Neural cell (in vitro differentiated cells): ENCODE measurements around the gene RGS14. TPM values are rescaled to one million over a fixed set of nuclear protein-coding genes. Genes with fewer than 3 reads are reported as not detected.

ENCODE experiments used
- H2AFZ ChIP-seq: fragments of 200-600, 300-800 bp; sonication (generic), shearing (Covaris generic); 2 replicates; pipeline ENCODE4 v1.6.0; 2014; ENCODE audit warnings: low read depth, mild to moderate bottlenecking, antibody characterized with exemption, low read length, moderate library complexity
- H3F3A ChIP-seq: fragments of 200-600 bp; shearing (Covaris generic); 2 replicates; pipeline ENCODE4 v1.6.1; 2016; ENCODE audit warnings: mild to moderate bottlenecking, moderate library complexity, mixed read lengths, antibody characterized with exemption, low read length; ENCODE audit not compliant: insufficient read depth, poor library complexity, severe bottlenecking
- H3K27ac ChIP-seq: fragments of 200-600, 300-800 bp; sonication (generic), shearing (Covaris generic); 2 replicates; pipeline ENCODE4 v1.5.1; 2014; ENCODE audit warnings: mild to moderate bottlenecking, low read length, moderate library complexity
- H3K27me3 ChIP-seq: fragments of 300-800, 200-600 bp; sonication (generic), shearing (Covaris generic); 2 replicates; pipeline ENCODE4 v1.6.0; 2014; ENCODE audit warnings: mild to moderate bottlenecking, low read depth, low read length, moderate library complexity; ENCODE audit not compliant: insufficient read depth
- H3K36me3 ChIP-seq: fragments of 300-800, 200-600 bp; sonication (generic), shearing (Covaris generic); 2 replicates; pipeline ENCODE4 v1.5.1; 2014; ENCODE audit warnings: mild to moderate bottlenecking, antibody characterized with exemption, low read length, moderate library complexity; ENCODE audit not compliant: insufficient read depth
- H3K4me2 ChIP-seq: fragments of 300-800, 200-600 bp; sonication (generic), shearing (Covaris generic); 2 replicates; pipeline ENCODE4 v1.6.0; 2014; ENCODE audit warnings: mild to moderate bottlenecking, low read length
- H3K4me3 ChIP-seq: fragments of 300-800, 200-600 bp; sonication (generic), shearing (Covaris generic); 2 replicates; pipeline ENCODE4 v1.5.1; 2014; ENCODE audit warnings: mild to moderate bottlenecking, low read length, moderate library complexity
- H3K79me2 ChIP-seq: fragments of 200-600 bp; shearing (Covaris generic); replicated peaks from 2 replicates; pipeline ENCODE4 v1.6.0; 2014; ENCODE audit warnings: mild to moderate bottlenecking, low read length, moderate library complexity; ENCODE audit not compliant: insufficient read depth
- H3K9ac ChIP-seq: fragments of 300-800, 200-600 bp; sonication (generic), shearing (Covaris generic); 2 replicates; pipeline ENCODE4 v1.6.1; 2016; ENCODE audit warnings: mild to moderate bottlenecking, low read length, mixed read lengths
- H3K9me2 ChIP-seq: fragments of 200-600 bp; shearing (Covaris generic); 2 replicates; pipeline ENCODE4 v1.6.1; 2016; ENCODE audit warnings: mild to moderate bottlenecking, low read length, mixed read lengths; ENCODE audit not compliant: insufficient read depth
- H3K9me3 ChIP-seq: fragments of 200-600, 300-800 bp; sonication (generic), shearing (Covaris generic); 2 replicates; pipeline ENCODE4 v1.6.1; 2016; ENCODE audit warnings: mild to moderate bottlenecking, mixed run types, low read length, moderate library complexity, mixed read lengths
- H4K20me1 ChIP-seq: fragments of 200-600 bp; shearing (Covaris generic); 2 replicates; pipeline ENCODE4 v1.6.1; 2016; ENCODE audit warnings: mild to moderate bottlenecking, mixed run types; ENCODE audit not compliant: insufficient read depth
- EP300 ChIP-seq: fragments of 450-650 bp; conservative IDR thresholded peaks from 2 replicates; pipeline ENCODE4 v1.6.1; 2014; ENCODE audit warnings: antibody characterized with exemption, mild to moderate bottlenecking, moderate library complexity; ENCODE audit not compliant: poor library complexity, severe bottlenecking
- EZH2 ChIP-seq: fragments of 200-600, 300-800 bp; shearing (Covaris generic), sonication (generic); IDR thresholded peaks from 2 replicates; pipeline ENCODE4 v1.6.1; 2014; ENCODE audit warnings: antibody characterized with exemption, low read length, borderline replicate concordance, mild to moderate bottlenecking; ENCODE audit not compliant: insufficient read depth, poor library complexity, severe bottlenecking
- MXI1 ChIP-seq: fragments of 450-650 bp; conservative IDR thresholded peaks from 2 replicates; pipeline ENCODE4 v1.6.1; 2014; ENCODE audit warnings: antibody characterized with exemption, mild to moderate bottlenecking; ENCODE audit not compliant: poor library complexity, severe bottlenecking
- POLR2AphosphoS5 ChIP-seq: IDR thresholded peaks from 2 replicates; pipeline ENCODE4 v1.6.1; 2012
- RAD21 ChIP-seq: fragments of 450-650 bp; conservative IDR thresholded peaks from 2 replicates; pipeline ENCODE4 v1.6.1; 2014; ENCODE audit warnings: antibody characterized with exemption, mild to moderate bottlenecking, moderate library complexity
- SMC3 ChIP-seq: fragments of 450-650 bp; conservative IDR thresholded peaks from 2 replicates; pipeline ENCODE4 v1.6.1; 2014; ENCODE audit warnings: antibody characterized with exemption, mild to moderate bottlenecking, moderate library complexity; ENCODE audit not compliant: poor library complexity
- TAF1 ChIP-seq: IDR thresholded peaks from 2 replicates; pipeline ENCODE4 v1.6.1; 2012; ENCODE audit warnings: low read depth
- polyA plus RNA-seq: library from polyadenylated mRNA; depleted of rRNA; stranded (reverse); fragments of >200 nt; gene quantifications from 2 replicates; pipeline ENCODE4 v1.2.3, GENCODE V29; 2014
- TF ChIP-seq, protein P1 (sequence below): IDR thresholded peaks from 2 replicates; pipeline ENCODE4 v1.6.1; 2012; ENCODE audit warnings: borderline replicate concordance
- TF ChIP-seq, protein P2 (sequence below): fragments of 450-650 bp; IDR thresholded peaks from 2 replicates; pipeline ENCODE4 v1.5.1; 2014; ENCODE audit warnings: antibody characterized with exemption, mild to moderate bottlenecking, moderate library complexity; ENCODE audit not compliant: poor library complexity, severe bottlenecking

The RGS14 gene
- polyA plus RNA-seq, 1 donor from 2014 or later: 32.3 TPM

DNA sequence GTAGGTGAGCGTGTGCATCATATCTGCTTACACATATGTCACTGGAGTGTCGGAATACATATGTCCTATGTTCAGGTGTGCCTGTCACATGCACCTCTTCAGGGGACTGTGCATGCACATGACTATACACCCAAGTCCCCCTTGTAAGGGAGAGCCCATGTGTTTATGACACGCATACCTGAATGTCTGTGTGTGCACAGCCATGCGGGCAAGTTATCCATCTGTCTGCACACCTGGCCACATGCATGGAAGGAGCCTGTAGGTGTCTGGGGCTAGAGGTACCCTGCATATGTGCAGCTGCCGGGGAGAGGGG lies 622 bp upstream of the RGS14 start:
- H3K4me3 ChIP-seq: no peak overlapping the region

GRCh38 chr5:177358370-177358819 lies 671 bp downstream of the RGS14 start:
- Histone ChIP-seq H3K9me3 (no peaks in the 10 kb centered on the region), H3K36me3 (no peaks in the 10 kb centered on the region), H3K27ac (no peak overlapping the region), H3K4me2 (no peak overlapping the region), H4K20me1 (no peaks in the 10 kb centered on the region), H3F3A (no peaks in the 10 kb centered on the region), H3K79me2 (no peaks in the 10 kb centered on the region), H3K27me3 (peaks cover 3% of the 10 kb centered on the region), H3K9ac (no peak overlapping the region), H2AFZ (no peak overlapping the region), H3K4me3 (no peak overlapping the region), H3K9me2 (no peaks in the 10 kb centered on the region)
- TF ChIP-seq MXI1: no peak

More for the DNA sequence above, 622 bp upstream of the RGS14 start:
- Histone ChIP-seq H3K79me2 (no peaks in the 10 kb centered on the region), H3K9me3 (no peaks in the 10 kb centered on the region), H3K4me2 (no peak overlapping the region), H3K27ac (no peak overlapping the region), H4K20me1 (no peaks in the 10 kb centered on the region), H3K9ac (no peak overlapping the region), H2AFZ (no peak overlapping the region), H3K36me3 (no peaks in the 10 kb centered on the region), H3K27me3 (no peaks in the 10 kb centered on the region), H3K9me2 (no peaks in the 10 kb centered on the region), H3F3A (no peaks in the 10 kb centered on the region)
- TF ChIP-seq, protein P1, sequence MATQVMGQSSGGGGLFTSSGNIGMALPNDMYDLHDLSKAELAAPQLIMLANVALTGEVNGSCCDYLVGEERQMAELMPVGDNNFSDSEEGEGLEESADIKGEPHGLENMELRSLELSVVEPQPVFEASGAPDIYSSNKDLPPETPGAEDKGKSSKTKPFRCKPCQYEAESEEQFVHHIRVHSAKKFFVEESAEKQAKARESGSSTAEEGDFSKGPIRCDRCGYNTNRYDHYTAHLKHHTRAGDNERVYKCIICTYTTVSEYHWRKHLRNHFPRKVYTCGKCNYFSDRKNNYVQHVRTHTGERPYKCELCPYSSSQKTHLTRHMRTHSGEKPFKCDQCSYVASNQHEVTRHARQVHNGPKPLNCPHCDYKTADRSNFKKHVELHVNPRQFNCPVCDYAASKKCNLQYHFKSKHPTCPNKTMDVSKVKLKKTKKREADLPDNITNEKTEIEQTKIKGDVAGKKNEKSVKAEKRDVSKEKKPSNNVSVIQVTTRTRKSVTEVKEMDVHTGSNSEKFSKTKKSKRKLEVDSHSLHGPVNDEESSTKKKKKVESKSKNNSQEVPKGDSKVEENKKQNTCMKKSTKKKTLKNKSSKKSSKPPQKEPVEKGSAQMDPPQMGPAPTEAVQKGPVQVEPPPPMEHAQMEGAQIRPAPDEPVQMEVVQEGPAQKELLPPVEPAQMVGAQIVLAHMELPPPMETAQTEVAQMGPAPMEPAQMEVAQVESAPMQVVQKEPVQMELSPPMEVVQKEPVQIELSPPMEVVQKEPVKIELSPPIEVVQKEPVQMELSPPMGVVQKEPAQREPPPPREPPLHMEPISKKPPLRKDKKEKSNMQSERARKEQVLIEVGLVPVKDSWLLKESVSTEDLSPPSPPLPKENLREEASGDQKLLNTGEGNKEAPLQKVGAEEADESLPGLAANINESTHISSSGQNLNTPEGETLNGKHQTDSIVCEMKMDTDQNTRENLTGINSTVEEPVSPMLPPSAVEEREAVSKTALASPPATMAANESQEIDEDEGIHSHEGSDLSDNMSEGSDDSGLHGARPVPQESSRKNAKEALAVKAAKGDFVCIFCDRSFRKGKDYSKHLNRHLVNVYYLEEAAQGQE: no peak
- TF ChIP-seq TAF1 (no peak), MXI1 (no peak), POLR2AphosphoS5 (no peak), RAD21 (no peak), EZH2 (no peak), SMC3 (no peak), EP300 (no peak)
- TF ChIP-seq, protein P2, sequence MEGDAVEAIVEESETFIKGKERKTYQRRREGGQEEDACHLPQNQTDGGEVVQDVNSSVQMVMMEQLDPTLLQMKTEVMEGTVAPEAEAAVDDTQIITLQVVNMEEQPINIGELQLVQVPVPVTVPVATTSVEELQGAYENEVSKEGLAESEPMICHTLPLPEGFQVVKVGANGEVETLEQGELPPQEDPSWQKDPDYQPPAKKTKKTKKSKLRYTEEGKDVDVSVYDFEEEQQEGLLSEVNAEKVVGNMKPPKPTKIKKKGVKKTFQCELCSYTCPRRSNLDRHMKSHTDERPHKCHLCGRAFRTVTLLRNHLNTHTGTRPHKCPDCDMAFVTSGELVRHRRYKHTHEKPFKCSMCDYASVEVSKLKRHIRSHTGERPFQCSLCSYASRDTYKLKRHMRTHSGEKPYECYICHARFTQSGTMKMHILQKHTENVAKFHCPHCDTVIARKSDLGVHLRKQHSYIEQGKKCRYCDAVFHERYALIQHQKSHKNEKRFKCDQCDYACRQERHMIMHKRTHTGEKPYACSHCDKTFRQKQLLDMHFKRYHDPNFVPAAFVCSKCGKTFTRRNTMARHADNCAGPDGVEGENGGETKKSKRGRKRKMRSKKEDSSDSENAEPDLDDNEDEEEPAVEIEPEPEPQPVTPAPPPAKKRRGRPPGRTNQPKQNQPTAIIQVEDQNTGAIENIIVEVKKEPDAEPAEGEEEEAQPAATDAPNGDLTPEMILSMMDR: no peak

GRCh38 chr5:177359451-177359851 lies 1.7 kb downstream of the RGS14 start:
- peaks cover 4% of the 10 kb centered on the region for H3K27me3 ChIP-seq
- peak overlapping the region; percentile 51 for H3K4me2 ChIP-seq
- TF ChIP-seq SMC3 (no peak), POLR2AphosphoS5 (no peak)
- TF ChIP-seq, protein P1: no peak
- H3F3A ChIP-seq: no peaks in the 10 kb centered on the region
- H3K27ac ChIP-seq: peak overlapping the region; percentile 93
- peak overlapping the region; percentile 4 for H2AFZ ChIP-seq
- H4K20me1 ChIP-seq: no peaks in the 10 kb centered on the region
- H3K9me2 ChIP-seq: no peaks in the 10 kb centered on the region
- H3K9me3 ChIP-seq: no peaks in the 10 kb centered on the region
- no peaks in the 10 kb centered on the region for H3K36me3 ChIP-seq
- peak overlapping the region; percentile 45 for H3K4me3 ChIP-seq
- peak overlapping the region; percentile 61 for H3K9ac ChIP-seq
- no peaks in the 10 kb centered on the region for H3K79me2 ChIP-seq
